GM18868 (cell line): ENCODE data around the gene OSBPL1A.
"Not testable (repeated sequence)": the region's sequence is repeated elsewhere in the genome, so short reads cannot be mapped to it uniquely, and the experiment has no call there.

Experiments used
- ATAC-seq: cut with Tn5 transposase; IDR thresholded peaks from one replicate; pipeline ENCODE4 v1.9.1; 2021; ENCODE audit warnings: mild to moderate bottlenecking, moderate library complexity; ENCODE audit not compliant: unreplicated experiment

The OSBPL1A gene

GRCh38 chr18:24398540-24398939 is 916 bp upstream of the OSBPL1A start:
- ATAC-seq = no peak

GRCh38 chr18:24397131-24397693 is 412 bp downstream of the OSBPL1A start:
- no peak for ATAC-seq

- ATAC-seq = no peak
Observed at GRCh38 chr18:24396082-24396633, 1.5 kb downstream of the OSBPL1A start.

DNA sequence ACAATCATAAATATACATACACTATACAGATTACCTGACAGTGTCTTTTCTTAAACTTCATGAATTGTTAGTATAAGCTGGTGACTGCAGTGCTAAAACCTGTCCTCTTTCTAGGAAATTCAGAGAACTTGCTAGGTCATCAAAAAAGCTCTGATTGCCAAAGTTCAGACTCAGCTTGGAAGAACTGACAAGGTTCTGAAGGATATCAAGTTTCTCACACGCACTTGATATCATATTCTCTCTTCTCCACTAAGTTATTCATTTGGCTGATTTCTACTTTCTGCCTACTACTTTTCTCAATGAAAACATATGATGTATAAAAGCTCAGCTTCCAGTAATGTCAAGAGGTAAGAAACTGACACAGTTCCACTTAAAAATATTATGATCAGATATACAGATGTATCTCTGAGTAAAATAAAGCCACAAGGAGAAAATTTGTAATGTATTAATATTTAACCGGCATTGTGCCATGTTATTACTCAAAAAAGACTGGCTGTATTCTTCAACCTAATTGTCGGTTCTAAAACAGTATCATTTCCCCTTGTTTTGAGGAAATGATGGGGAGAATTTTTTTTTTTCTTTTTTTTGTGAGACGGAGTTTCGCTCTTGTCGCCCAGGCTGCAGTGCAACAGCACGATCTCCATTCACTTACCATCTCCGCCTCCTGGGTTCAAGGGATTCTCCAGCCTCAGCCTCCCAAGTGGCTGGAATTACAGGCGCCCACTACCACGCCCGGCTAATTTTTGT is 2.4 kb downstream of the OSBPL1A start:
- ATAC-seq = no peak

DNA sequence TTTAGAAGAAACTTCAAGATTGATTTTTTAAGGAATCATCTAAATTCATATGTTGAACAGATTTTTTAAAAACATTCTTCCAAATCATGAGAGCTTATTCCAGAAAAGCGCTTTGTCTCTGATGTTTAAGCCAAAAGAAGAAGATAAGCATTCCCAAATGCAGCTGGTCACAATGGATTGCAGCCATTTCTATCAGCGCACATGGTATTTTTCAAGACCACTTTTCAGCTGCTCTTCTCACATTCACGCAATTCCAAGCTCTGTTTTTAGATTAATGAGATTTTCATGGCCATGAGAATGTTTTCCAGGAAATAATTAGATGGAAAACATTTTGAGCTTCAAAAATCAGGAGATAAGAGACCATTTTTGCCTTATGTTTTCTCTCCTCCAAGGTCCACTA is 8.7 kb downstream of the OSBPL1A start:
- ATAC-seq = no peak

- no peak for ATAC-seq
Observed at GRCh38 chr18:24386681-24387080, 10.9 kb downstream of the OSBPL1A start.

- ATAC-seq = no peak
Observed at GRCh38 chr18:24381126-24381525, 16.5 kb downstream of the OSBPL1A start.

GRCh38 chr18:24380163-24380747 is 17.4 kb downstream of the OSBPL1A start:
- no peak for ATAC-seq

GRCh38 chr18:24378598-24378997 is 19.0 kb downstream of the OSBPL1A start:
- ATAC-seq = no peak

- not testable (repeated sequence) for ATAC-seq
Observed at GRCh38 chr18:24376531-24376930, 21.1 kb downstream of the OSBPL1A start.

DNA sequence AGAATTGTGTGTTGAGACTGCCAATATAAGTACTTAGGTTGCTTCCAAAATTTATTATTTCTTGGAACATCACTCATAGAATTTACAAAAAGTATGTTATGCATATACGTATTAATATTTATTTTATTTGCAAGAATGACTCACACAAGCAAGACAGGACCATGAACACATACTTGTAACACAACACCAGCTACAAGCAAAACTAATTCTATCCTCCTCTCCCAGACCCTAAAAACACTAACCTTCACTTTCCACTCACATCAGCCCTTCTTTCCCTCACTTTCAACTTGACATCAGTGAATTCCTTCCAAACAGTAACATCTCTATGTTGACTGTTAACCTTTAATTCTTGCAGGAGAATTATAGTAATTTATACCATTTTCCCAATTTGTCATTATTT is 24.3 kb downstream of the OSBPL1A start:
- ATAC-seq = no peak

- ATAC-seq = no peak
Observed at GRCh38 chr18:24372279-24372872, 25.2 kb downstream of the OSBPL1A start.

- ATAC-seq = no peak
Observed at GRCh38 chr18:24370120-24370519, 27.5 kb downstream of the OSBPL1A start.

DNA sequence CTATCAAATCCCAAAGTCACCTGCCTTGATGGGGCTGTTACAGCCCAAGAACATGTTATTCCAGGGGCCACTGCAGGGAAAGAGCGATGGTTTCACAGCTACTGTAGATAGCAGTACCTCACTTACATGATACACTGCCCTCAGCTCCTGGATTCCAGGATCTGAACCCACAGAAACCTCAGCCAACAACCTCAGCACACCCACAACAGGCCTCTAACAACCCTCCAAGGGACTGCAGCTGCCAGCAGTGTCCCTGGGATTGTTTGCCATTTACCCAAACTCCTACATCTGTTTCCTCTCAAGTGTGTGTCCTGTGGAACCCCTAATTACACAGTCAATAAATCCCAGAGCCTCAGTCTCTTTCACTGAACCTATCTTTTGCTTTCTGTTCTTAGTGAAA is 28.2 kb downstream of the OSBPL1A start:
- no peak for ATAC-seq

DNA sequence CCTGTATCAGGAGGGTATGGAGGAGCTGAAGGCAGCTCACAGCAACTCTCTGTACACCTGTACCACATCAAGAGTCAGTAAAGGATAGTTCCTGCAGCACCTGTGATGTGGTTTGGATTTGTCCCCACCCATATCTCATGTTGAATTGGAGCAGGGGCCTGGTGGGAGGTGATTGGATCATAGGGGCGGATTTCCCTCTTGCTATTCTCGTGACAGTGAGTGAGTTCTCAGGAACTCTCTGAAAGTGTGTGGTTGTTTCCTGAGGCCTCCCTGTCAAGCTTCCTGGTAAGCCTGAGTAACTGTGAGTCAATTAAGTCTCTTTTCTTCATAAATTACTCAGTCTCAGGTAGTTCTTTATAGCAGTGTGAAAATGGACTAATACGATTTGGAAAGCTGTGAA is 28.9 kb downstream of the OSBPL1A start:
- no peak for ATAC-seq

DNA sequence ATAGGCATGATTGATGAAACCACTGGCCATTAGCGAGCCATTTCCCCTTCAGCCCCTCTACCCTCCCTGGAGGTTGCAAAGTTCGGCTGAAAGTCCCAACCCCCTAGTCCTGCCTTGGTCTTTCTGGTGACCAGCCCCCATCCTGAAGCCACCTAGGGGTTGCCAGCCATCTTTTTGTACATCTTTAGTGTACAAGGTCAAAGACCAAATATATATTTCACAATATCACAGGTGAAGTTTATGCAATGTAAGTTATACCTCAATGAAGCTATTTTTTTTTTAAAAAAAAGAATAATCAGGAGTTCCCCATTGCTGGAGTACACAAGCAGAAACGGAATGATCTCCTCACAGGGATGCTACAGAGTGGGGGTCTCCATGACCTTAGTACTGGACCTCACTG is 31.3 kb downstream of the OSBPL1A start:
- no peak for ATAC-seq

DNA sequence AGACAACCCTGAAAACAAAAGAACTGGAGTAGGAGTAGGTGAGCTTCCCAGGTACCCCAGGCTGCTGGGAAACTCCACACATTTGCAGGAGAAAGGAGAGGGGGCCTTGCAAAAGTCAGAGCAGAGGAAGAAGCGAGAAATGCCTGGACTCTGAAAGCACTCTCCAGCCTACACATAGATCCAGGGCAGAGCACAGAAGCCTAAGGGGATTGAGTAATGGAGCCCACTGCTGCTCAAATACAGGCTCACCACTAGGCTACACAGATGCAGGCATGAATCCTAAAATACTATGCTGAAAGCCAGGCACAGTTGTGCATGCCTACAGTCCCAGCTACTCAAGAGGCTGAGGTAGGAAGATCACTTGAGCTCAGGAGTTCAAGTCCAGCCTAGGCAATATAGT is 33.4 kb downstream of the OSBPL1A start:
- ATAC-seq = no peak

DNA sequence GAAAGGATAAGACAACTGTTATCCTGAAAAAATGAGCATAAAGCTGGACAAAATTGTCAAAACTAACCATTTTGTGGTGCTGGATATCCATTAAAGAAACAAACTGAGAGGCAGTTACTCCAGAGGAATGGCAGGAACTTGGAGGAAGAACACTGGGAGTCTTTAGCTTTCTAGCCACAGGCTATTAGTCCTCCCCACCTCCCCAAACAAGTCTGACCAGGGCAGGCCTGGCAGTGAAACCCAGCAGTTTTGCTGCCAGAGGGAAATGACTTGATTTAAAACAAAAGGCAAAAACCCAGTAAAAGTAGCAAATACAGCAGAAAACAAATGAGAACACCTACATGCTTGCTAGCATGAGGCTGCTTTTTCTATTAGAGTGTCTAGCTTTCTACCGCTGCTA is 34.9 kb downstream of the OSBPL1A start:
- ATAC-seq = no peak

GRCh38 chr18:24359787-24360530 is 37.7 kb downstream of the OSBPL1A start:
- peak; percentile 72 for ATAC-seq

- no peak for ATAC-seq
Observed at GRCh38 chr18:24354278-24354677, 43.3 kb downstream of the OSBPL1A start.

GRCh38 chr18:24346254-24346653 is 51.4 kb downstream of the OSBPL1A start:
- ATAC-seq = no peak
